Activated naive CD8-positive, alpha-beta T cell treated with anti-CD3 and anti-CD28 coated beads, Interleukin-2, amount 50 U/mL, for 24 hours (primary cell): ENCODE data around the gene NME4.
A peak's percentile ranks its signal among the peaks of the same experiment; 100 is the strongest.
"Not testable (repeated sequence)": the region's sequence is repeated elsewhere in the genome, so short reads cannot be mapped to it uniquely, and the experiment has no call there.

ENCODE experiments used
- ATAC-seq: fragments of 150-1000 bp; cut with Tn5 transposase; one replicate; pipeline ENCODE4 v1.10.0; 2021
- DNase-seq: peaks from one replicate; pipeline ENCODE4 v3.0.0; 2021
- H3K27ac Mint-ChIP-seq: one replicate; pipeline ENCODE4 v1.8.0; 2021; ENCODE audit warnings: mild to moderate bottlenecking, mixed read lengths
- H3K27me3 Mint-ChIP-seq: one replicate; pipeline ENCODE4 v1.8.0; 2021; ENCODE audit warnings: mixed read lengths
- H3K36me3 Mint-ChIP-seq: one replicate; pipeline ENCODE4 v1.8.0; 2021; ENCODE audit warnings: low read depth, mixed read lengths
- H3K4me1 Mint-ChIP-seq: one replicate; pipeline ENCODE4 v1.8.0; 2021; ENCODE audit warnings: mixed read lengths
- H3K4me3 Mint-ChIP-seq: one replicate; pipeline ENCODE4 v1.8.0; 2021; ENCODE audit warnings: mild to moderate bottlenecking, moderate library complexity, mixed read lengths
- H3K9me3 Mint-ChIP-seq: one replicate; pipeline ENCODE4 v1.8.0; 2021; ENCODE audit warnings: mixed read lengths

NME4 gene

DNA sequence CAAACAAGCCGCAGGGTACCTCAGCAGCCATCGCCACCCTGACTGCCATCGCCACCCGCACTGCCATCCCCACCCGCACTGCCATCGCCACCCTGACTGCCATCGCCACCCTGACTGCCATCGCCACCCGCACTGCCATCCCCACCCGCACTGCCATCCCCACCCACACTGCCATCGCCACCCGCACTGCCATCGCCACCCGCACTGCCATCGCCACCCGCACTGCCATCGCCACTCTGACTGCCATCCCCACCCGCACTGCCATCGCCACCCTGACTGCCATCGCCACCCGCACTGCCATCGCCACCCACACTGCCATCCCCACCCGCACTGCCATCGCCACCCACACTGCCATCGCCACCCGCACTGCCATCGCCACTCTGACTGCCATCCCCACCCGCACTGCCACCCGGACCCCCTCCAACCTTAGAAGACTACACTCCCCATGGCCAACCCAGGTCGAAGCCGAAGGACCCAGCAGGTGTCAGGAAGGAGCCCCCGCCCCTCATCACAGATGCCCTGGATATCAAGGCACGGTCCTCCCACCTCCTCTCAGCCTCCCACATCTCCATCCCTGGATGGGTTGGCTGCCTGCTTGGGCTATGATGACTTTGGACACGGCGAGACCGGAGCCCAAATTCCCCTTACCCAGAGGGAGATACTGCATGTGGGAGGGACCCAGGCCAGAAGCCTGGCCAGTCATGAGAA, 18.7 kb upstream of the NME4 start:
- H3K4me3 Mint-ChIP-seq, H3K27ac Mint-ChIP-seq, H3K9me3 Mint-ChIP-seq, H3K27me3 Mint-ChIP-seq, H3K36me3 Mint-ChIP-seq, DNase-seq, ATAC-seq: not testable (repeated sequence)
- peaks cover 18% of the 10 kb centered on the region for H3K4me1 Mint-ChIP-seq

DNA sequence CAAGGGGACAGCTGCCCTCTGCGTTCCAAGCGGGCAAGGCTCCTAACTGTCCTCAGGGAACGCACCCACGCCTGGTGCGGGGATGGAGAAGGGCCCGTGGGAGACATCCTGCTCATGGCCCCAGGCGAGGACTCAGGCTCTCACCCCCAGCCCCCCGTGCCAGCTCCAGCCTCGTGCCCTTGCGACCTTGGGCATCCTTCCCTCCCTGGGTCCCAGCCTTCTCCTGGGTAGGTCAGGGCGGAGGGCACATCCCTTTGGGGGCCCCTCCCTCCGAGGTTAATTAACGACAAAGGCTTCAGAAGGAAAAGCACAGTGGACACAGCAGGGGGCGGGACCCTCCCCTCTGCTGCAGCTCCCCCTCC, 18.2 kb upstream of the NME4 start:
- Mint-ChIP-seq H3K9me3 (no peaks in the 10 kb centered on the region), H3K4me3 (no peak overlapping the region), H3K27ac (no peak overlapping the region), H3K4me1 (peaks cover 22% of the 10 kb centered on the region), H3K27me3 (no peaks in the 10 kb centered on the region), H3K36me3 (no peaks in the 10 kb centered on the region)
- ATAC-seq (no peak), DNase-seq (no peak)

- ATAC-seq = no peak
- Mint-ChIP-seq H3K27ac (no peak overlapping the region), H3K4me3 (no peak overlapping the region), H3K9me3 (no peaks in the 10 kb centered on the region), H3K4me1 (peaks cover 26% of the 10 kb centered on the region), H3K36me3 (no peaks in the 10 kb centered on the region), H3K27me3 (no peaks in the 10 kb centered on the region)
- DNase-seq = no peak
Measured at GRCh38 chr16:379183-379960, 17.6 kb upstream of the NME4 start.

GRCh38 chr16:379961-380761, 16.8 kb upstream of the NME4 start:
- no peak for DNase-seq
- Mint-ChIP-seq H3K27me3 (no peaks in the 10 kb centered on the region), H3K4me3 (peak overlapping the region; percentile 73), H3K27ac (no peak overlapping the region), H3K36me3 (no peaks in the 10 kb centered on the region), H3K4me1 (peaks cover 26% of the 10 kb centered on the region), H3K9me3 (no peaks in the 10 kb centered on the region)
- ATAC-seq = no peak

DNA sequence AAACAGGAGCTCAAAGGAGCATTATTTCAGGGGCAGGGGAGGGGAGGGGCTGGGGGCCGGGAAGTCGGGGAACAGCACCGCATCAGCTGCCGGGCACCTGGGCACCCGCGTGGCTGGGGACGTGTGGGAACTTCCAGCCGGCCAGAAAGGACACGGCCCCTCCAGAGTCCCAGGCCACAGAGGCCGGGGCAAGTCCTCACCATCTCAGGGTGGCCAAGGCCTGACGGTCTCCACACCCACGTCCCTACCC, 16.3 kb upstream of the NME4 start:
- no peaks in the 10 kb centered on the region for H3K27me3 Mint-ChIP-seq
- no peak overlapping the region for H3K27ac Mint-ChIP-seq
- DNase-seq = no peak
- H3K4me3 Mint-ChIP-seq = peak overlapping the region; percentile 73
- peaks cover 26% of the 10 kb centered on the region for H3K4me1 Mint-ChIP-seq
- no peak for ATAC-seq
- no peaks in the 10 kb centered on the region for H3K36me3 Mint-ChIP-seq
- no peaks in the 10 kb centered on the region for H3K9me3 Mint-ChIP-seq

DNA sequence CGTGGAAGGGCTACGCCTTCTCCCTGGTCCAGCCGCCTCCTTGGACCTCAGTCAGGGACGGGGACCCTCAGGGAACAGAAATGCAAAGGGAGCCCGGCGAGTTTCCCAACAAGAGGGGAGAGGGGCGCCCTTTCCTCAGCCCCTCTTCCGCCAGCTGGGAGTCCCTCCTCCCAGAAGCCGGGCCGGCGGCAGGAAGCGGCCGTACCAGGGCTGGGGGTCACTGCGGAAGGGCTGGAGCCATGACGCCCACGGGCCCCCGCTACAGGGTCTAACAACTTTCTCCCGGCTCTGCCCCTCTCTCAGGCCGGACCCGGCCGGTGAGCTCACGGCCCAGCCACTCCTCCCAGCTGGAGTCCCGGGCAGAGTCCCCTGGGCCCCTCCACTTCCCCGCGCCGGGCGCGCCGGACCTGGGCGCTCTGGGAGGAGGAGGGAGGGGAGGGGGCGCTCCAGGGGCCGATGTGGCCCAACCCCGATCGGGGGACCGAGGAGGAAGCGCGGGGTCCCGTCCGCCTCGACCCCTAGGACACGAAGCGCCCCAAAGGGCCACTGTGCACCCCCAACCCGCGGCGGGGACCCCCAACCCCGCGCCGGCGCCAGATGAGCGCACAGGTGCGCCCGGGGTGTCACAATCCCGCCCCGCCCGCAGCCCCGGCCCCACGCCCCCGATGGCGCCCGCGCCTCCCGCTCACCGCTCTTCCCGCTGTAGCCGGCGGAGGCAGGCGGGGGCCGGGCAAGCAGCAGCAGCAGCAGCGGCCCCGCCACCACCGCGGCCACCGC, 15.8 kb upstream of the NME4 start:
- H3K4me1 Mint-ChIP-seq = peaks cover 26% of the 10 kb centered on the region
- no peak for DNase-seq
- no peaks in the 10 kb centered on the region for H3K9me3 Mint-ChIP-seq
- H3K27me3 Mint-ChIP-seq = no peaks in the 10 kb centered on the region
- peak; percentile 38 for ATAC-seq
- H3K36me3 Mint-ChIP-seq = no peaks in the 10 kb centered on the region
- peak overlapping the region; percentile 73 for H3K4me3 Mint-ChIP-seq
- no peak overlapping the region for H3K27ac Mint-ChIP-seq

DNA sequence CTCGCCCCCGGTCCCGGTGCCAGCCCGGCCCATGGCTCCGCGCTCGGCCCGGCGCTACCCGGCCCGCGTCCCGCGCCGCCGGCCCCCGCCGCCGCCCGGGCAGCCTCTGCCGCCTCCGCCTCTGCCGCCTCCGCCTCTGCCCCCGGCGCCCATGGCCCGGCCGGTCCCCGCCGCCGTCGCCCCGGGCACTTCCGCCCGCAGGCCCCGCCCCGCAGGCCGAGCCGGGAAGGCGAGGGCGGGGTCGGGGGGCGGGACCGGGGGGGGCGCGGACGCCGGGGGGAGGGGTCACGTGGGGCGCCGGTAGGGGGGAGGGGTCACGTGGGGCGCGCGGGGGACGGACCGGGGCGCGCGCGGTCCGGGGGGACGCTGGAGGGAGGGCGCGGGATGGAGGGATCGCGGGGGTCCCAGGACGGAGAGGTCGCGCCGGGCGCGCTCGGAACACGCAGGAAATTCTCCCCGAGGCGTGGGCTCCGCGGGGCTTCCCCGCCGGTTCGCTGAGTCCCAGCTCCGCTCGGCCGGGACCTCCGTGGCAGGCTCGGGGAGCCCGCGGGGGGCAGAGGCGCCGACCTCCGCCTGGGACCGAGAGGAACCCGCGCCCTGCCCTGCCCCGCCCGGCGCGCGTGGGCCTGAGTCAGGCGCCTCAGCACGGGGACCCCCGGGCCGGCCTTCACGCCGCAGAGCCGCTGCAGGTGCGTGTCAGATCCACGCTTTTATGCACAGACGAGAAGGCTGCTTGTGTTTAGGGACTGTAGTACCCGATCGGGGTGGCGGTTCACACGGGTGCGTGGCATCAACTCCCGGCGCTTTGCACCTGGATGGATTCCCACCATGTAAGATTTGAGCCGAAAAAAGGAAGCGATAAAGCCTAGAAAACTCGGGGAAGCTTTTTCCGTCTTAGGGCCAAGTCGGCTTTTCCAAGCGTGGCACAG, 14.9 kb upstream of the NME4 start, which contains the start of gene PGAP6:
PGAP6 (minus strand) TSS at position 190 of the 929 bp plus-strand sequence; CDS start at position 33, 157 bp downstream.
- peak; percentile 53 for ATAC-seq
- H3K4me3 Mint-ChIP-seq = peak within 1 kb of the TSS; percentile 80
- peaks cover 26% of the 10 kb centered on the region for H3K4me1 Mint-ChIP-seq
- peak within 1 kb of the TSS; percentile 67 for H3K27ac Mint-ChIP-seq
- no peaks in the 10 kb centered on the region for H3K27me3 Mint-ChIP-seq
- no peaks in the 10 kb centered on the region for H3K36me3 Mint-ChIP-seq
- DNase-seq = peak; percentile 68
- H3K9me3 Mint-ChIP-seq = no peaks in the 10 kb centered on the region

DNA sequence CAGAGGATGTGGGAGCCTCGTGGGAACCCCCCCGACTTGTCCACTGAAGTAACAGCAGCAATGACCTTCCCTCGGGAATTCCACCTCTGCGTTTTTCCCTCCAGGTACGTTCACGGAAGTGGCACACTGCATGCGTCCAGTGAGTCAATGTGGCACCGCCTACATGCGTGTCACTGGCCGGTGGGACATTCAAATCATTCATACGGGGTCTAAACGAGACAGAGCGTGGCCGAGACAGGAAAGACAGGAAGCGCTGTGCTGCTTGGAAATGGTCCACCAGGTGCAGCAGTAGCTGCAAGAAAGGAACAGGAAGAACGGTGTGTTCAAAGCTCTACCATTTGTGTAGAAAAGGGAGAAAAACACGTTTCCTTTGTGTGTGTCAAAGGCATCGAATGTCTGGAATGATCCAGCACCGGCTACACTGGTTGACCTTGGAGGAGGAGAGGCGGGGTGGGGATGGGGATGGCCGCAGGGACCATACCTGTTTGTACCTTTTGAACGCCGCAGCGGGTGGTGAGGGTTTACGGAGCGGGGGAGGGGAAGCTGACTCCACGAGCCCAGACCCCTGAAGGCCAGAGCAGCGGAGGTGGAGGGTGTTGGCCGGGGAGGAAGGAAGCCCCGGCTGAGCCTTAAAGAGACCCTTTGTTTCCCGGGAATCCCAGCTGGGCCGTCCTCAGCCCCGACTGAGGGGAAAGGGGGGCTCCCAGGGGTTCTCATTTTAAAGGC, 13.5 kb upstream of the NME4 start:
- H3K36me3 Mint-ChIP-seq = no peaks in the 10 kb centered on the region
- H3K27ac Mint-ChIP-seq = peak overlapping the region; percentile 67
- no peaks in the 10 kb centered on the region for H3K9me3 Mint-ChIP-seq
- H3K4me3 Mint-ChIP-seq = peak overlapping the region; percentile 80
- peaks cover 26% of the 10 kb centered on the region for H3K4me1 Mint-ChIP-seq
- ATAC-seq (peak; percentile 73), DNase-seq (peak; percentile 68)
- no peaks in the 10 kb centered on the region for H3K27me3 Mint-ChIP-seq

DNA sequence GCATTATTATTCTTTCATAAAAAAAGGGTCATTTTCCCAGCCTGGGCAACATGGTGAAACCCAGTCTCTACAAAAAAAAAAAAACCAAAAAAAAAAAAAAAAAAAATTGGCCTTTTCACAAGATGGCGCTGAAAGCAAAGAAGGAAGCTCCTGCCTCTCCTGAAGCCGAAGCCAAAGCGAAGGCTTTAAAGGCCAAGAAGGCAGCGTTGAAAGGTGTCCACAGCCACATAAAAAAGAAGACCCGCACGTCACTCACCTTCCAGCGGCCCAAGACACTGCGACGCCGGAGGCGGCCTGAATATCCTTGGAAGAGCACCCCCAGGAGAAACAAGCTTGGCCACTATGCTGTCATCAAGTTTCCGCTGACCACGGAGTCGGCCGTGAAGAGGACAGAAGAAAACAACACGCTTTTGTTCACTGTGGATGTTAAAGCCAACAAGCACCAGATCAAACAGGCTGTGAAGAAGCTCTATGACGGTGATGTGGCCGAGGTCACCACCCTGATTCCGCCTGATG, 10.3 kb upstream of the NME4 start:
- no peak for DNase-seq
- H3K27ac Mint-ChIP-seq = no peak overlapping the region
- H3K36me3 Mint-ChIP-seq = peaks cover 1% of the 10 kb centered on the region
- H3K4me1 Mint-ChIP-seq = peaks cover 19% of the 10 kb centered on the region
- no peaks in the 10 kb centered on the region for H3K9me3 Mint-ChIP-seq
- ATAC-seq = no peak
- H3K27me3 Mint-ChIP-seq = no peaks in the 10 kb centered on the region
- H3K4me3 Mint-ChIP-seq = no peak overlapping the region

GRCh38 chr16:387761-388666, 9.0 kb upstream of the NME4 start:
- H3K36me3 Mint-ChIP-seq, H3K27ac Mint-ChIP-seq, ATAC-seq, DNase-seq, H3K9me3 Mint-ChIP-seq, H3K4me3 Mint-ChIP-seq, H3K27me3 Mint-ChIP-seq: not testable (repeated sequence)
- peaks cover 25% of the 10 kb centered on the region for H3K4me1 Mint-ChIP-seq

DNA sequence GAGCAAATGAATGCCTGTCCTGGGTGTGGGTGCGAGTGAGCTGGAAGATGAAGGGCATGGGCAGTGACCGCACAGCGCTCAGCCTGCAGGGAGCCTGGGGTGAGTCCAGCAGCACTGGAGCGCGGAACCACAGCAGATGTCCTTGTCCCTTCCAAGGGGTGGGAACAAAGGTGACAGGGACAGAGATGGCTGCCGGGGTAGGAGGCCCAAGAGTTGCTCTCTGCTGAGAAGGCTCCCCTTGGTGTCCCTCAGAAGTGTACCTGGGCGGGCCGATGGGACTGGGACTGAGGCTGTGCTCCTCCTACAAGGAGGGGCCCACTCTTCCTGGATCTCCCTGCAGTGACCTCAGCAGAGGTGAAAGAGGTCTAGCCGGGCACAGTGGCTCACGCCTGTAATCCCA, 7.6 kb upstream of the NME4 start:
- ATAC-seq (no peak), DNase-seq (no peak)
- Mint-ChIP-seq H3K4me3 (no peak overlapping the region), H3K27ac (no peak overlapping the region), H3K36me3 (peaks cover 1% of the 10 kb centered on the region), H3K9me3 (no peaks in the 10 kb centered on the region), H3K27me3 (no peaks in the 10 kb centered on the region), H3K4me1 (peaks cover 15% of the 10 kb centered on the region)

DNA sequence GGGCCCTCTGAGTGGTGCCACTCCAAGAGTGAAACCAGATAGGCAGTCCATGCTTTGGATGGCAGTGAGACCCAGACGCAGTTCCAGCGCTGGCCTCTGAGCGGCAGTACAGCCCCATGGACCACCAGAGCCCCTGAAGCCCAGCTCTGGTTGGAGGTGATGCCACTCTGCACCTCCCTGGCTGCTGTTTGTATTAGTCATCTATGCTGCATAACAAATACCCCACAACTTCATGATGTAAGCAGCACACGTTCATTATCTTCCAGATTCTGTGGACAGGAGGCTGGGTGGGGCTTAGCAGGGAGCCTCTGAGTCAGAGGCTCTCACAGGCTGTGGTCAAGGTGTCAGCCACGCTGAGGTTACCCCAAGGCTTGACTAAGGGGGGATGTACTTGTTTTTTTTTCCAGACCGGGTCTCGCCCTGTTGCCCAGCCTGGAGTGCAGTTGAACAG, 5.1 kb upstream of the NME4 start:
- peak overlapping the region; percentile 22 for H3K4me3 Mint-ChIP-seq
- H3K36me3 Mint-ChIP-seq = peaks cover 1% of the 10 kb centered on the region
- peaks cover 23% of the 10 kb centered on the region for H3K4me1 Mint-ChIP-seq
- peak overlapping the region; percentile 84 for H3K27ac Mint-ChIP-seq
- peaks cover 10% of the 10 kb centered on the region for H3K27me3 Mint-ChIP-seq
- no peaks in the 10 kb centered on the region for H3K9me3 Mint-ChIP-seq
- ATAC-seq (peak; percentile 99), DNase-seq (peak; percentile 92)
